RWPE2 (cell line): ENCODE results near the gene C11orf58.

Experiments
- ATAC-seq: fragments of 200-7000 bp; cut with Tn5 transposase; 3 replicates; pipeline ENCODE4 v1.9.1; 2021; ENCODE audit warnings: low read depth
- DNase-seq: peaks from one replicate; pipeline ENCODE4 v3.0.0-alpha.2; 2020; ENCODE audit warnings: low spot score
- H3K27ac ChIP-seq: fragments of 450-650 bp; 2 replicates; pipeline ENCODE4 v1.5.1; 2017; ENCODE audit warnings: mild to moderate bottlenecking; ENCODE audit not compliant: poor library complexity, severe bottlenecking
- H3K27me3 ChIP-seq: fragments of 250-450 bp; sonication (Bioruptor Pico); 2 replicates; pipeline ENCODE4 v1.5.1; 2021; ENCODE audit warnings: mild to moderate bottlenecking, moderate library complexity; ENCODE audit not compliant: insufficient read depth, poor library complexity, severe bottlenecking
- H3K36me3 ChIP-seq: fragments of 250-450 bp; sonication (Bioruptor Pico); 2 replicates; pipeline ENCODE4 v1.5.1; 2020; ENCODE audit warnings: low read depth, mild to moderate bottlenecking, moderate library complexity
- H3K4me1 ChIP-seq: fragments of 250-450 bp; sonication (Bioruptor Pico); 2 replicates; pipeline ENCODE4 v1.5.1; 2021; ENCODE audit warnings: mild to moderate bottlenecking, moderate library complexity; ENCODE audit not compliant: insufficient read depth, poor library complexity, severe bottlenecking
- H3K4me3 ChIP-seq: fragments of 250-450 bp; sonication (Bioruptor Pico); 2 replicates; pipeline ENCODE4 v1.5.1; 2021; ENCODE audit warnings: mild to moderate bottlenecking, moderate library complexity; ENCODE audit not compliant: severe bottlenecking
- H3K9me3 ChIP-seq: fragments of 250-450 bp; sonication (Bioruptor Pico); 2 replicates; pipeline ENCODE4 v1.5.1; 2021; ENCODE audit warnings: mild to moderate bottlenecking, moderate library complexity; ENCODE audit not compliant: severe bottlenecking
- TF ChIP-seq, protein P1 (sequence below): fragments of 450-650 bp; IDR thresholded peaks from one replicate; pipeline ENCODE4 v1.5.1; 2017; ENCODE audit warnings: mild to moderate bottlenecking, moderate library complexity; ENCODE audit not compliant: poor library complexity, severe bottlenecking

Gene C11orf58

DNA sequence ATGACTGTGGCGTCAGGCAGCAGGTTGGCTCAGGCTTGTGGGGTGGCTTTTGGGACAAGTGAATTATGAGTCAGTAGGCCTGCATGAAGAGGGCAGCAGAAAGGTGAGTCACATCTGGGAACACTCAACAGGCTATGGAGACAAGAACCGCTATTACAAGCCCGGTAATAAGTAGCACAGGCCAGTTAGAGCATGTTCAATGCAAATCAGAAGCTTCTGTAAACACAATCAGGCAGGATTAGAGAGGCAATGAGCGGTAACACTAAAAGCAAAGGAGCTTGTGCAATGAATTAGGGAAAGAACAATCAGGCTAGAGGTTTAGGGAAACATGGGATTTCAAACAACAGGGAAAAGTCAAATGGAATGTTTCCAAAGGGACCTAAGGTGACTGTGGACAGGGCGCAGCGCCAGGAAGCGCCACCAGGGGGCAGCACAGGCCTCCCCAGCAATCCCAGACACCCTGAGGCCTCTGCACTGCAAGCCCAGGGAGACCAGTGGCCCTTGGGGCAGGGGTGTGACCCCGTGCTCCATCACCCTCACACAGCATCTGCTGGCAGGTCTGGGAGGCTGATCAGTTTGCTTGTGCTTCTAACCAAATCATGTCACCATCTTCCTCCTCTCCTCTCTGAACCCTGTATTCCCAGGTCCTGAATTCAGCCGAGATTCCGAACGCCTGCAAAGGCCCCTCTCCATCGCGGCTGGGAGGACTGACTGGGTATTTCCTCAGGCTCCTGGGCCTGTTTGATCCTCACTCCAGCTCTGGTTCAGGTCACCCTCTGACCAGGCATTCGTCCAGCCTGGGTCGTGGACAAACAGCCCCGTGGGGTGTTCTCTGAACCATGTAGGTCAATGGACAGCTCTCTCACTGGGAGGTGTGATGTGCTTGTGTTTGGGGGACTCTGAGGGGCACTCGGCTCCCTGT lies 50.0 kb downstream of the C11orf58 start:
- no peaks in the 10 kb centered on the region for H3K9me3 ChIP-seq
- H3K27me3 ChIP-seq: no peaks in the 10 kb centered on the region
- H3K4me1 ChIP-seq: peaks cover 37% of the 10 kb centered on the region
- no peak overlapping the region for H3K4me3 ChIP-seq
- DNase-seq (peak; percentile 82), ATAC-seq (peak; percentile 81)
- H3K36me3 ChIP-seq: no peaks in the 10 kb centered on the region
- peak overlapping the region; percentile 67 for H3K27ac ChIP-seq
- TF ChIP-seq, protein P1, sequence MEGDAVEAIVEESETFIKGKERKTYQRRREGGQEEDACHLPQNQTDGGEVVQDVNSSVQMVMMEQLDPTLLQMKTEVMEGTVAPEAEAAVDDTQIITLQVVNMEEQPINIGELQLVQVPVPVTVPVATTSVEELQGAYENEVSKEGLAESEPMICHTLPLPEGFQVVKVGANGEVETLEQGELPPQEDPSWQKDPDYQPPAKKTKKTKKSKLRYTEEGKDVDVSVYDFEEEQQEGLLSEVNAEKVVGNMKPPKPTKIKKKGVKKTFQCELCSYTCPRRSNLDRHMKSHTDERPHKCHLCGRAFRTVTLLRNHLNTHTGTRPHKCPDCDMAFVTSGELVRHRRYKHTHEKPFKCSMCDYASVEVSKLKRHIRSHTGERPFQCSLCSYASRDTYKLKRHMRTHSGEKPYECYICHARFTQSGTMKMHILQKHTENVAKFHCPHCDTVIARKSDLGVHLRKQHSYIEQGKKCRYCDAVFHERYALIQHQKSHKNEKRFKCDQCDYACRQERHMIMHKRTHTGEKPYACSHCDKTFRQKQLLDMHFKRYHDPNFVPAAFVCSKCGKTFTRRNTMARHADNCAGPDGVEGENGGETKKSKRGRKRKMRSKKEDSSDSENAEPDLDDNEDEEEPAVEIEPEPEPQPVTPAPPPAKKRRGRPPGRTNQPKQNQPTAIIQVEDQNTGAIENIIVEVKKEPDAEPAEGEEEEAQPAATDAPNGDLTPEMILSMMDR: peak; percentile 94

DNA sequence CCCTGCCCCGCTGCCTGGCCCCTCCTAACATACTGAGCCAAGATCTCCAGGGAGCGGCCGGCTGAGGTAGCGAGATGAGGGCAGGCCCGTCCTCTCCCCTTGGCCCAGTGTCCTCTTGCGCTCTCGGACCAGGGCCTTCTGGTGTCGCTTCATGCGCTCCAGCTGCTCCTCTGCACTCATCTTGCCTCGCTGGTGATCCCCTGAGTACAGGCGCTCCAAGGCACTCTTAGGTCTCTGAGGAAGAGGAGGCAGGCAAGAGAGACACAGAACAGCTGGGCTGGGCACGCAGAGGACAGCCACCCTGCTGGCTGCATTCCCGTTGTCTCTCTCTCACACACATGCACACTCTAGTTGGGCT lies 50.6 kb downstream of the C11orf58 start:
- H3K9me3 ChIP-seq: no peaks in the 10 kb centered on the region
- peaks cover 37% of the 10 kb centered on the region for H3K4me1 ChIP-seq
- no peaks in the 10 kb centered on the region for H3K36me3 ChIP-seq
- H3K27ac ChIP-seq: peak overlapping the region; percentile 67
- H3K27me3 ChIP-seq: no peaks in the 10 kb centered on the region
- H3K4me3 ChIP-seq: no peak overlapping the region
- no peak for ATAC-seq
- DNase-seq: no peak
- TF ChIP-seq, protein P1: no peak

DNA sequence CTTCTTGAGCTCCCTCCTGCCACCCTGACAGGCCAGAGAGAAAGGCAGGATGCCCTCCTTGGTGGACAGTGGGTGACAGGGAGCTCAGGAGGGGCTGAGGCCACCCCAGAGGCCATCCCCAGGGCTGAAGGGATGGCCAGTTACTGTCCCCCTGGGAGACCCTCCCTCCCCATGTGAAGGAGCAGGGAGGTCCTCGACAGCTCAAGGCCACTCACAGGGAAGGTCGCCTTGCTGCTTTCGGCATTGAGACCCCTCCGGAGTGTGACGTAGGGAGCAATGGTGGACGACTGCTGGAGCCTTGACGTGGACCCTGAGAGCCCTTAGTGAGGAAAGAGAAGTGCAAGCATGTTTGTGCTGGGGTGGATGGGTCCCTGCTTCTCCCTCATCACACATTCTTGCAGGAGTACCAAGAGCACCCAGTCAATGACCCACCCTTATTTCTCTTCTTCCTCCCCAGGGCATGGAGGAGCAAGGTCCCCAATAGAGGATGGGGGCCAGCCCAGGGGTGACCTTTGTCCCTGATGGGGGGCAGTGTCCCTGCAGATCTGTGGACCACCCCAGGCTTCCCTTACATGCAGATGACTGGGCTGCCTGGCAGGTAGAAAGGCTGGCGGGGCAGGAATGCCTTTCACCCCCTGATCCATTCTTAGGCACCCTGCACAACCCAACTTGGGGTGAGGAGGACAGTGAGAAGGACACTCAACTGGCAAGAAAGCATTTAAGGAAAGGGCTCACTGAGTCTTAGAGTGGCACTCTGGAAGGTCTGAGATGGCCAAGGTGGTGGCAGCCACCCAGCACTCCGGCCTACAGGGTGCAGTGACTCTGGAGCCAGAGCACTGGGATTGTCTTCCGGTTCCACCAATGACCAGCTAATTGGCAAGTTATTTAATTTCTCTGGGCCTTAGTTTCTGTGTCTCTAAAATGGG lies 51.4 kb downstream of the C11orf58 start:
- no peak overlapping the region for H3K4me3 ChIP-seq
- DNase-seq (no peak), ATAC-seq (no peak)
- no peaks in the 10 kb centered on the region for H3K27me3 ChIP-seq
- H3K36me3 ChIP-seq: no peaks in the 10 kb centered on the region
- peaks cover 37% of the 10 kb centered on the region for H3K4me1 ChIP-seq
- peak overlapping the region; percentile 67 for H3K27ac ChIP-seq
- H3K9me3 ChIP-seq: no peaks in the 10 kb centered on the region
- TF ChIP-seq, protein P1: no peak

DNA sequence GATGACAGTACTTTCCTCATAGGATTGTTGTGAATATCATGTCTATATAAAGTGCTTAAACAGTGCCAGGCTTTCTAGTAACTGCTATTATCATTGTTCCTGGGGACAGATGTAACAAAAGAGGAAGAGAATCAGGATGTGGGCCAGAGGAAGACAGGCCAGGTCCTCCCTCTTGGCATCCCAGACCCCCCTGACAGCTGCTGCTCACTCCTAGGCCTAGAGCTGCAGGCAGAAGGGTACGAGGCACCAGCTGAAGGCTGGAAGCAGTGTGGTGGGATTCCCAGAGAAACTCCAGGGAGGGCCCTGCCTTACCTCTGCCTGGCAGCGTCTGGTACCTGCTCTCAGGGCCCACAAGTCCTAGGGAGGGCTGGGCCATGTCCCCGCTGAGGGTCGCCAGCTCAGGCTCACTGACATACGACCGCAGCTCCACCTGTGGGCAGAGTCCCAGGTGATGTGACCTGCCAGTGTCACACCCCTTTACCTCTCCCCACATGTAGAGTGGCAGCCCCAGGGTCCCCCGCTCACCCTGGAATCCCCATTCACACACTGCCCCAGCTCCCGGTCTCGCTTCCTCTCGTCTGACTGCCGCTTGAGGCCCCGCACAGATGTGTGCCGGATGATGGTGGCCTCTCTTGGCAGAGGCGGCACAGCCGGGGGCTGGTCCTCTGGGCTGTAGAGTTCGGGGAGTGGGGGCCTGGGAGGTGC lies 52.2 kb downstream of the C11orf58 start:
- H3K4me1 ChIP-seq: peaks cover 37% of the 10 kb centered on the region
- ATAC-seq (no peak), DNase-seq (no peak)
- no peaks in the 10 kb centered on the region for H3K36me3 ChIP-seq
- TF ChIP-seq, protein P1: no peak
- no peaks in the 10 kb centered on the region for H3K9me3 ChIP-seq
- H3K27me3 ChIP-seq: no peaks in the 10 kb centered on the region
- no peak overlapping the region for H3K4me3 ChIP-seq
- peak overlapping the region; percentile 78 for H3K27ac ChIP-seq
